Subcutaneous adipose tissue (tissue), 4 donors: ENCODE measurements around the gene MCRS1. TPM values are rescaled to one million over a fixed set of nuclear protein-coding genes. Genes with fewer than 3 reads are reported as not detected.

Experiments used
- CTCF ChIP-seq: fragments of 450-650 bp; IDR thresholded peaks from one replicate; pipeline ENCODE4 v1.5.1; 2016; ENCODE audit warnings: low read depth, mild to moderate bottlenecking, control low read depth, antibody characterized with exemption, moderate library complexity
- total RNA-seq, 4 donors: library from RNA; depleted of rRNA; stranded (reverse); fragments of >200 nt; gene quantifications; one replicate each; pipeline ENCODE4 v1.1.0, GENCODE V29; 2016

The MCRS1 gene
- total RNA-seq, 4 donors from 2014 or later, result 28.7 to 36.1 (median 32.5) TPM

- no peak for TF ChIP-seq CTCF
Measured at GRCh38 chr12:49580572-49581535, 12.9 kb upstream of the MCRS1 start.

DNA sequence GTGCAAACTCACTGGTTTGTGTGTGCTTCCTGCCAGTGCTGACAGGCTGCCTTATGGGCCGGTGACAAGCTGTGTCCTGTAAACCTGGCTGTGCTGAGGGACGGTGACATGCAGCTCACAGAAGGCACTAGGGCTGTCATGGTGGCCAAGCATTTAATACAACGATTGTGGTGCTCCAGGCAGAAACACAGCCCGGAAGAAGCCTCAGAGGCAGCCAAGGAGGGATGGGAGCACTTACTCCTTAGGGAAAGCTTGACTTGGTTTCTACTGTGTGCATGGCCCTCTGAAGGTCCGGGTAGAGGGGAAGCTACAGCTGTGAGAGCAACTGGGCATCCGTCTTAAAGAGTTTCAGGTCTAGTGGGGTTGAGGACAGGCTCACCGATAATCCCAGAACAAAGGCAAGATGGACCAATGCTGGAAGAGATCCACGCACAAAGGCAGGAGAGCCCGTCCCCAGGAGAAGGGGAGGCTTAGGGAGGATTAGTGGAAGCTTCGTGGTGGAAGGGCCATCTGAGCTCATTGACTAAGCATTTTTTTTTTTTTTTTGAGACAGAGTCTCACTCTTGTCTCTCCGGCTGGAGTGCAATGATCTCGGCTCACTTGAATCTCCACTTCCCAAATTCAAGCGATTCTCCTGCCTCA is 10.7 kb upstream of the MCRS1 start:
- TF ChIP-seq CTCF, result no peak

GRCh38 chr12:49577589-49578315 is 9.8 kb upstream of the MCRS1 start:
- no peak for TF ChIP-seq CTCF

DNA sequence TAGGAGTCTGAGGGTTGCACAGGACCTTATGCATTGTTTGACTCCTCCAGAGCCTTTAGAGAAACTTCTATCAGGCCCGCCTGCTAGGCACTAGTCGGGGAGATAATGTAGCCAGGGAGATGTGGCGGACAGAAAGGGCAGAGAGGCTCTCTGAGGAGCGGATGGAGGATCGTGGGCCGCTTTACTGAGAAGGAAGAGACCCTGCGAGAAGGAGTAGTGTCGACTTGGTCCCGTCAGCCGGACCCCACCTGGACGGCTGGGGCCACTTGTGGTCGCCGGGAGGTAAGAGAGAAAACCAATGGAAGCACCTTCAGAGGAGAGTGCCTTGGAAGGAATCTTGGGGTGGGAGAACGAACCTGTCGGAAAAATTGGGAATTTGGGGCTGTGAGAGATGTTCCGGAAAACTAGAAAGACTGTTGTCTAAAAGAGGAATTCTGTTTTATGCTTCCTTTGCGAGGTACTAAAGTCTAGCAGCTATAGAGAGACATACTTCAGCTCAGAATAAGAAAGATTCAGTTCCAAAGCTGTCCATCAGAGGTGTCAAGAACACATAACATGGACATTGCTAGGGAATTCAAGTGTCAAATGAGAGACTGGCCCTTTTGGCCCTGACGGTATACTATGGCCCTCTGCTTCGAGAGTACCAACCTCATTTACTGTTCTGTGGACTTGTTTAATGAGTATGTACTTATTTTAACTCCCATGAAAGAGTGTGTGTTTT is 660 bp upstream of the MCRS1 start:
- no peak for TF ChIP-seq CTCF

GRCh38 chr12:49567302-49567610 is 686 bp downstream of the MCRS1 start:
- TF ChIP-seq CTCF, result no peak

DNA sequence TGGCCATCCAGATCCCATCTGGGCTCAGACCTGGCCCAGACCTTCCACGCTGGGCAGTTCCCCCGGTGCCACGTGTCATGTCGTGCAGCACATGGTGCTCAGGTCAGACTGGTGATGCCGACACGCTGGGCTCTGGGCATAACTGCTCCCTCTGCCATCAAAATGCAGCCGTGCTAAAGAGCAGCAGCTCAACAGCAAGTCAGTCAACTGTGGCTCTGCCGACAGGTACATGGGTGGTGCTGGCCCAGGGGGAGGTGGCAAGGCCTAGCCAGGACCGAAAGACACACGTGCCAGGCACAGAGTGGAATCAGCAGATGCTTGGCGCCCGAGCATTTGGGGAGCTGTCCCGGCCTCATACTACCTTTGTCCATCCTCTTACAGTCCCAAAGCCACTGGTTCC is 1.6 kb downstream of the MCRS1 start:
- TF ChIP-seq CTCF, result no peak
